EL (cell line): ENCODE measurements around the gene CORO2B.

Experiments used
- DNase-seq: peaks from one replicate; pipeline ENCODE4 v3.0.0-alpha.2; 2016

CORO2B gene

GRCh38 chr15:68578980-68579935 is at the start of gene CORO2B:
TSS of gene CORO2B (plus strand) at chr15:68578993. CDS start at chr15:68579263, 270 bp downstream.
- DNase-seq = peak; percentile 50

DNA sequence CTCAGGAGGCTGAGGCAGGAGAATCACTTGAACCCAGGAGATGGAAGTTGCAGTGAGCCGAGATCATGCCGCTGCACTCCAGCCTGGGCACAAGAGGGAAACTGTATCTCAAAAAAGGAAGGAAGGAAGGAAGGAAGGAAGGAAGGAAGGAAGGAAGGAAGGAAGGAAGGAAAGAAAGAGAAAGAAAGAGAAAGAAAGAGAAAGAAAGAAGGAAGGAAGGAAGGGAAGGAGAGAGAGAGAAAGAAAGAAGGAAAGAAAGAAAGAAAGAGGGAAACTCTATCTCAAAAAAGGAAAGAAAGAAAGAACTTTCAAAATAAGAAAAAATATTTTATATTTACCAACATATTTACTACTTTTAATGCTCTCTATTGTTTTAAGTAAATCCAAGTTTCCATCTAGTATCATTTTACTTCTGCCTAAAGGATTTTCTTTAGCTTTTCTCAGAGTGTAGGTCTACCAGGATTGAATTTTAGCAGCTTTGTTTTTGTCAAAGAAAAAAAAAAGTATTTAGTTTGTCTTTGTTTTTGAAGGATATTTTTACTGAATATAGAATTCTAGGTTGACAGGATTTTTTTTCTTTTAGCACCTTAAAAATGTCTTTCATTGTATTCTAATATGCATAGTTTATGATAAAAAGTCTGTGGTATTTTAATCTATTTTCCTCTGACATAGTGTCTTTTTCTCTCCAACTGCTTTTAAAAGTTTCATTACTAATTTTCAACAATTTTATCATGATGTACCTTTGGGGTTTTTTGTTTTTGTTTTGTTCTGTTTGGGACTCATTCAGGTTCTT is 47.2 kb upstream of the CORO2B start:
- DNase-seq = no peak

- DNase-seq = peak; percentile 89
These were observed 42.3 kb upstream of the CORO2B start for GRCh38 chr15:68536331-68537095.

- peak; percentile 33 for DNase-seq
These were observed 41.7 kb upstream of the CORO2B start for GRCh38 chr15:68537097-68537496.

DNA sequence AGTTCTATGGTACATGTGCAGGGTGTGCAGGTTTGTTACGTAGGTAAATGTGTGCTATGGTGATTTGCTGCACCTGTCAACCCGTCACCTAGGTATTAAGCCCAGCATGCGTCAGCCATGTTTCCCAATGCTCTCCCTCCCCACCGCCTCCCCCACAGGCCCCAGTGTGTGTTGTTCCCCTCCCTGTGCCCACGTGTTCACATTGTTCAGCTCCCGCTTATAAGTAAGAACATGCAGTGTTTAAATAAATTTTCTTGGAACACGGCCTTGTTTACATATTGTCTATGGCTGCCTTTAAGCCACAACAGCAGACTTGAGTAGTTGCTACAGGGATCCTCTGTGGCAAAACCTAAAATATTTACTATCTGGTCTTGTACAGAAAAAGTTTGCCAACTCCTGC is 41.3 kb upstream of the CORO2B start:
- DNase-seq = no peak

GRCh38 chr15:68538311-68538710 is 40.5 kb upstream of the CORO2B start:
- DNase-seq = no peak

- DNase-seq = no peak
These were observed 37.0 kb upstream of the CORO2B start for GRCh38 chr15:68541743-68542142.

- no peak for DNase-seq
These were observed 36.4 kb upstream of the CORO2B start for GRCh38 chr15:68542348-68542747.

GRCh38 chr15:68542771-68543164 is 36.0 kb upstream of the CORO2B start:
- no peak for DNase-seq

GRCh38 chr15:68543165-68544008 is 35.4 kb upstream of the CORO2B start:
- DNase-seq = peak; percentile 89

DNA sequence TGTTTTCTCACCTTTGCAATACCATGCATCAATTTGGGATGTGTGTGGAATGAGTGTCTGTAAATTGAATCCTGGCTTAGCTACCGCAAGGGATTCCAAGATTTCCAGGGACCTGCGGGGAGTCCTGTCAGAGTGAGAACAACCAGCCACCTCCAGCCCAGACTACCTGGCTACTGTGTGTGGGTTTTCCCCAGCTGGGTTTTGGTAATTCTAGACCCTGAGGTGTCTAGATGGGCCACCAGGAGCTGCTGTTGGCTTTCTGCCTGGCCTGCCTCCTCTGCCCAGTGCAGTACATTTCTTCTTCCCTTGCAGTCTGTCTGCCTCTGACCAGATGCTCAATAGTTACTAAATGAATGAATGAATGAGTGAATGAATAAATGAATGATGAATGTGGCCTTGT is 32.5 kb upstream of the CORO2B start:
- DNase-seq = no peak

GRCh38 chr15:68548364-68548763 is 30.4 kb upstream of the CORO2B start:
- no peak for DNase-seq

DNA sequence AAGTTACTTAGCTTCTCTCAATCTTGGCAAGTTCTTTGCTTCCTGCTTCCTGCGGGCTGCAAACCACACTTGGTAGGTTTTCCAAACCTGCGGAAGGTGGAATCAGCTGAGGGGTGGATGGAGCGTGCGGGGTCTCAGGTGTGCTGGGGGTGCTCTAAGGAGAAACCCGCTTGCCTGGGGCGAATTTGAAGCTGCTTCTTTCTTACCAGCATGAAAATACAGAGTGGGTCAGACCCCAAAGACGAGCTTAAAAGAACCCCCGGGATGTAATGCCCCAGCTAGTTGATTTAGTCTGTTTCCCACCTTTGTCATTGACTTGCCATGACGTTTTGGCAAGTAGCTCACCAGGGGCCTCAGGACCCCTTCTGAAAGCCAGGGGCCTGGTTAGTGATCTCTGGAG is 28.8 kb upstream of the CORO2B start:
- DNase-seq = no peak

- peak; percentile 50 for DNase-seq
These were observed 28.1 kb upstream of the CORO2B start for GRCh38 chr15:68550498-68551295.

- no peak for DNase-seq
These were observed 27.5 kb upstream of the CORO2B start for GRCh38 chr15:68551296-68551635.

- DNase-seq = no peak
These were observed 26.4 kb upstream of the CORO2B start for GRCh38 chr15:68552344-68552743.

DNA sequence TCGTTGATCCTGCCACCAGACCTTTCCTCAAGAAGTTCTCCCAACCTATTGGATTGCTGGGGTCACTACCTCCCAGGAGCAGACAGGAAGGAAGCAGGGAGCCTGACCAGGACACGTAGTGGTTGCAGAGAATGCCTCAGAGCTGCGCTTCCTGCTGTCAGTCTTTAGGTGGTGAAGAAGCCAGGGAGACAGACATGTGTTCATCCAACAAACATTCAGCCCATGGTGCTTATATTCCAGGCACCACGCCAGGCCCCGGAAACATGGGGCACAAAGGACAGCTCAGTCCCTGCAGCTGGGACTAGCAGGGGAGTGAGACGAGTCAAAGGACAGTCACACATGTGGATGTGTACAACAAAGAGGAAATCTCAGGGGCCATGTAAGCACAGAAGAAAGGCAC is 26.0 kb upstream of the CORO2B start:
- DNase-seq = peak; percentile 62

DNA sequence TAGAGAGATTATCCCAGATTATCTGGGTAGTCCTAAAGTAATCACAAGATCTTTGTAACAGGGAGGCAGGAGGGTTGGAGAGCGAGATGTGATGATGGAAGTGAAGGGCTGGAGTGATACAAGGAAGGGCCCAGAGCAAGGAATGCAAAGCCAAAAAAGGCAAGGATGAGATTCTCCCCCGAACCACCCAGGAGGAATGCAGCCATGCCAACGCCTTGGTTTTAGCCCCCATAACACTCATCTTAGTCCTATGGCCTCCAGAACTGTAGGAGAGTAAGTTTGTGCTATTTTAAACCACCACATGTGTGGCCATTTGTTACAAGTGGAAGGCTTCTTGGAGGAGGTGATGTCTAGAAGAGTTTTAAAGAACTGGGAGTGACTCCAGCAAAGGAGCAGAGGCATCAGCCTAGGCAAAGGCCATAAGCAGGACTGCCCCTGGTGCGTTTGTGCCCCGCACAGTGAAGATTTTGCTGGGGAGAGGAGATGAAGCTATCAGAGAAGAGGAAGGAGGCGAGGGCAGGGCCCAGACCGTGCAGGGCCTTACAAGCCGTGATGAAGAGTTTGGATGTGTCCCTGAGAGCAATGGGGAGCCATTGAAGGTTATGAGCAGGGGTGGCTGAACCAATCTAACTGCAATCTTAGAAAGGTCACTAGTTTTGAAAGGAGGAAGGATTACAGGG is 25.3 kb upstream of the CORO2B start:
- no peak for DNase-seq

DNA sequence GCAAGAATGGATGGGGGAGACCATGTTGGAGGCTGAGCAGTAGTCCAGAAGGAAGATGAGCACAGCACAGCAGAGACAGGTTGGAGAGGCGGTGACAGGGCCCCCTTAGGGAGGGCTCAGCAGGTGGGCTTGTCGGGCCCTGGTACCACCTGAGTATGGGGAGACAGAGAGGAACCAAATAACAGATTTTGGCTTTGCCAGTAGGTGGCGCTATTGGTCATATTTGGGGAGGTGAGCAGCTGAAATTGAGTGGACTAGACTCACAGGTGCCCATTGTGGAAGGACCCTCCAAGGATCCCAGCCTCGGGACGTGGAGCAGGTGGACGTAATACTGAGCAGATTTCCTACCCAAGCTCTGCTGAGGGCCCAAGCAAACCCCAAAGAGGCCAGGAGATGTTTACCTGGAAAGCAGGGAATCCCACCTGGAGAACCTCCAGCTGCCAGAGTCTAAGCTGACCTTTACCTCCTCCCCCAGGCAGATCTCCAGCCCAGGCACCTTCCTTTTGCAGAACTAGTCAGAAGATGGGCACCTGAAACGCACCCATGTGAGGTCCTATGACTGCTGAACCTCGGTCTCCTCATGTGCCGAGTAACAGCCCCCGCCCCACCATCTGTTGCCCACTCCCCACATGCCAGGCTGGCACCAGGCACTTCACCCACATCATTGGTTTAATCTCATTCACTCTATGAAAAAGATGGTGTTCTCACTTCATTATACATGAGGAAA is 24.6 kb upstream of the CORO2B start:
- peak; percentile 63 for DNase-seq
